ENCODE measurements around the gene CTNNBIP1.

CTNNBIP1 gene

GRCh38 chr1:9878404-9878803 is 31.7 kb downstream of the CTNNBIP1 start:
- H3K4me3 ChIP-seq (ENCODE audit: low read depth, low read length) = no peak overlapping the region
- no peaks in the 10 kb centered on the region for H3K27me3 ChIP-seq (replicated peaks)
- no peak for TF ChIP-seq CTCF (IDR thresholded peaks at IDR 0.05; ENCODE audit: low read depth, low read length, missing control alignments)
- no peak overlapping the region for H3K27ac ChIP-seq
- no peaks in the 10 kb centered on the region for H3K36me3 ChIP-seq (replicated peaks)
- no peak for DNase-seq
- in situ Hi-C loops (cut with HindIII; ENCODE audit: low pct_ligation_motif_present, low sequenced_read_pairs) = no loop called here

DNA sequence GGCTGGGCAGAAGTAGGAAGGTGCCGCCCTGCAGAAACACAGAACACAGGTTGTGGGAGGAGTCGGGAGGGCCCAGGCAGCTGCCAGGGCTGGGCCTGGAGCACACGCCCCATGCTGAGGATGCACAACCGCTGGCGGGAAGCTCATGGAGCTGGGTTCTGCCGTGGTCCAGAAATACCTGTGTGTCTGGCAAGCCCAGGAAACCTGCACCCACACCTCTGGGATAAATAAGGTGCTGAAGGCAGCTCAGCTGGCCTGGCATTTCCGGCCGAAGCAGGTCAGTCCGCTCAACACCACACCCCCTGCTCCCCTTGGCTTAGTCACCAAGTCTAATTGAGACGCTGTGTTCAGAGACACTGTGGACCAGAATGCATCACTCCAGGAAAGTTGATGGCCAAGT is 32.1 kb downstream of the CTNNBIP1 start:
- no peaks in the 10 kb centered on the region for H3K27me3 ChIP-seq (replicated peaks)
- TF ChIP-seq CTCF (IDR thresholded peaks at IDR 0.05; ENCODE audit: low read depth, low read length, missing control alignments) = no peak
- no peak for DNase-seq
- no peak overlapping the region for H3K4me3 ChIP-seq (ENCODE audit: low read depth, low read length)
- in situ Hi-C loops (cut with HindIII; ENCODE audit: low pct_ligation_motif_present, low sequenced_read_pairs) = no loop called here
- no peak overlapping the region for H3K27ac ChIP-seq
- H3K36me3 ChIP-seq (replicated peaks) = no peaks in the 10 kb centered on the region

- DNase-seq = no peak
- TF ChIP-seq CTCF (IDR thresholded peaks at IDR 0.05; ENCODE audit: low read depth, low read length, missing control alignments) = no peak
- in situ Hi-C loops (cut with HindIII; ENCODE audit: low pct_ligation_motif_present, low sequenced_read_pairs) = no loop called here
- Histone ChIP-seq H3K36me3 (replicated peaks) (no peaks in the 10 kb centered on the region), H3K4me3 (ENCODE audit: low read depth, low read length) (no peak overlapping the region), H3K27ac (no peak overlapping the region), H3K27me3 (replicated peaks) (no peaks in the 10 kb centered on the region)
Measured at GRCh38 chr1:9875636-9876000, 34.5 kb downstream of the CTNNBIP1 start.

DNA sequence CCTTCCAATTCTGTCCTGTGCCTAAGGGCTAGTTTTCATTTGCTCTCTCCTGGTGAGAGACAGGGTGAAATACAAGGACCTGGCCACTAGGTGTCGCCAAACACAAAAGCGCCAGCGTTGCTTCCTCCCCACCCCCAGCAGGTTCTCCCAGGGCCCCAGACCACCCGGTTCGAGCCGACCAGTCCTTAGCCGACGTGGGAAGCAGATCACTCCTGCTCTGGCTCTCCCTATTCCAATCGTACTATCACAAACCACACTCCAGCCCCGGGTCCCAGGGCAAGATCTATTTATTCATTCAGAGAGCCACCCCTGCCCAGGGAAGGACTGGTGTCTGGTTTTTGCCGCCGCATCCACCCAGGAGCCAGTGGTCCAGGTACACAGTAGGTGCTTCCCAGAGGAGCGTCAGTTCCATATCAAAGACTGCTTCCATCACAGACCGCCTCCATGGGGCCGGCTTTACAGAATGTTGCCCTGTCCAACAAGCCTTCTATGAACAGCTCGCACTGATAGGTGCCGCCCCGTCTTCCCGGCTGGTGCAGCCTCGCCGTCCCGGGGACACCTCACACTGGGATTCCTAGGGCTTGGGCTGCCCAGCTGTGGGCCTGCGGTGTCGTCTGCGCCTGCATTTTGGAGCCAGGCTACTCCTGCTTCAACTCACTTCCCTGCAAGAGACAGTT is 35.0 kb downstream of the CTNNBIP1 start:
- DNase-seq = peak; percentile 34
- no peak overlapping the region for H3K27ac ChIP-seq
- H3K36me3 ChIP-seq (replicated peaks) = no peaks in the 10 kb centered on the region
- H3K4me3 ChIP-seq (ENCODE audit: low read depth, low read length) = peak overlapping the region; percentile 9
- TF ChIP-seq CTCF (IDR thresholded peaks at IDR 0.05; ENCODE audit: low read depth, low read length, missing control alignments) = peak; percentile 94
- H3K27me3 ChIP-seq (replicated peaks) = no peaks in the 10 kb centered on the region
- in situ Hi-C loops (cut with HindIII; ENCODE audit: low pct_ligation_motif_present, low sequenced_read_pairs) = no loop called here

- TF ChIP-seq CTCF (IDR thresholded peaks at IDR 0.05; ENCODE audit: low read depth, low read length, missing control alignments) = no peak
- H3K36me3 ChIP-seq (replicated peaks) = no peaks in the 10 kb centered on the region
- no peaks in the 10 kb centered on the region for H3K27me3 ChIP-seq (replicated peaks)
- no peak for DNase-seq
- in situ Hi-C loops (cut with HindIII; ENCODE audit: low pct_ligation_motif_present, low sequenced_read_pairs) = no loop called here
- H3K4me3 ChIP-seq (ENCODE audit: low read depth, low read length) = no peak overlapping the region
- H3K27ac ChIP-seq = no peak overlapping the region
Measured at GRCh38 chr1:9874412-9874811, 35.7 kb downstream of the CTNNBIP1 start.

DNA sequence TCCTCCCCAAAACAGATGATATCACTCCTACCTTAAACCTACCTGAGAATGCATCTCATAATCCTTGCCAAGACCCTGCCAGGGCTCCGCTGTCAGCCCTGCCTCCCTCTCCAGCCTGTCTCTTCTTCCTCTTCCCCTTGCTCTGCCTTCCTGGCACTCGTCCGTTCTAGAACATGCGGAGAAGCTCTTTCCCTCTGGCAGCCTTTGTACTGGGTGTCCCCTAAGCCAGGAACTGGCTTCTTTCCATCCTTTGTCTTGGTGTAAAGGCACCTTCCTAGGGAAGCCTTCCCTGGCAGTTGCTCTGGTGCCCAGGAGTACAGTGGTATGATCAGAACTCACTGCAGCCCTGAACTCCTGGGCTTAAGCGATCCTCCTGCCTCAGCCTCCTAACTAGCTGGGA is 36.1 kb downstream of the CTNNBIP1 start:
- TF ChIP-seq CTCF (IDR thresholded peaks at IDR 0.05; ENCODE audit: low read depth, low read length, missing control alignments) = no peak
- no peak overlapping the region for H3K27ac ChIP-seq
- H3K27me3 ChIP-seq (replicated peaks) = no peaks in the 10 kb centered on the region
- H3K36me3 ChIP-seq (replicated peaks) = no peaks in the 10 kb centered on the region
- no peak for DNase-seq
- in situ Hi-C loops (cut with HindIII; ENCODE audit: low pct_ligation_motif_present, low sequenced_read_pairs) = no loop called here
- no peak overlapping the region for H3K4me3 ChIP-seq (ENCODE audit: low read depth, low read length)

Data from brain microvascular endothelial cell (primary cell).